IPS-18c (cell line): ENCODE results near the gene ELMO1.

ENCODE experiments used
- H3K4me3 ChIP-seq: 2 replicates; pipeline ENCODE4 v1.7.0; 2013; ENCODE audit warnings: low read depth, mild to moderate bottlenecking, low read length, moderate library complexity; ENCODE audit not compliant: insufficient read depth
- H3K9me3 ChIP-seq: one replicate; pipeline ENCODE4 v1.6.1; 2013; ENCODE audit warnings: mild to moderate bottlenecking, low read length, moderate library complexity; ENCODE audit not compliant: control insufficient read depth, insufficient read depth

Gene ELMO1

DNA sequence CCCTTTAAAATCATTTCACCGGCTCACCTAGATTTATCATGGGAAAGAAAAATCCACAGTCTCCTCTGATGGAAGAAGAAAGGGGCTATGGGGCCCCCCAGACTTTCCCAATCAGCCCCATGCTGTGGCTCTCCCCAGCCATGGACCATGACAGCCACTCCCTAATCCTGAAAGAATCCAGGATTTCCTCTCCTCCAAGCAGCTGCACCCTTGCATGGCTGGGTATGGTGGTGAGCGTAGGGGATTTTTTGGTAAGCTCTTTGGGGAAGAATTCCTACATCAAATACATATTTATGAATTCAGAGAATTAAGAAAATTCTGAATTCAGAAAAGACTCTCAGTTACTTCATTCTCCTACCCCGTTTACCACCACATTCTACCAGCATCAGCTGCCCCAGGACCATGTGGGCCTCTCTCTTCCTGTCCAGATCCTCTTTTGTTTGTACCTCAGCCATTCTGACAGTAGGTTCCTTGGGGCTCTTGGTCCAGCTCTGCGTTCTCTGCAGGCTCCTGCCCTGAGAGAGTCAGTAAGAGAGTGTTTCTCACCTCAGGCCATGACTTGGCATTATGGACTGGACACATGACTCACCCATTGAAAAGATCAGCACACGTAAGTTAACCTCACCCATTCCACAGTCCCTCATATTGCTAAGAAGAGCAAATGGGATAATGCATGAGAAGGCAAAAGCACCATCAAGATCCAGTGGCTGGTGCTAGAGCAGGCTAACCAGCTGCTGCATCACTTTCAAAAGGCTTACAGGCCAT lies 337.8 kb downstream of the ELMO1 start:
- Histone ChIP-seq H3K4me3 (no peak overlapping the region), H3K9me3 (no peaks in the 10 kb centered on the region)

DNA sequence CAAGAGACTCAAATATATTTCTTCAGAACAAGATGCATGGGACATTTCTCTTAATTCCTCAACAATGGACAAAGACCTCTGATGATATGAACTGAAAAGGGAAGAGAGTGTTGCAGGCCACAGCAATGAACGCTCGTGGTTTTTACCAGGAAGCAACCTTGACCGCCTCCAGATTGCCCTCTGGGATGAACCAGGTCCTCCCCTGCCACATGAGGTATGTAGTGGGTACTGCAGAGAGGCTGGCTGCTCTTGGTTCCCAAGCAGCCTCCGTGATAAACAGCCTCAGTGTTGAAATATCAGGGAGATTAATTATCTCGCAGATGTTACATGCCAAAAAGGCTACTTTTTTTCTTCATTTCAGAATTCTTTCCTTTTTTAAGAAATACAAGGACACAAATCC lies 338.8 kb downstream of the ELMO1 start:
- no peaks in the 10 kb centered on the region for H3K9me3 ChIP-seq
- no peak overlapping the region for H3K4me3 ChIP-seq

DNA sequence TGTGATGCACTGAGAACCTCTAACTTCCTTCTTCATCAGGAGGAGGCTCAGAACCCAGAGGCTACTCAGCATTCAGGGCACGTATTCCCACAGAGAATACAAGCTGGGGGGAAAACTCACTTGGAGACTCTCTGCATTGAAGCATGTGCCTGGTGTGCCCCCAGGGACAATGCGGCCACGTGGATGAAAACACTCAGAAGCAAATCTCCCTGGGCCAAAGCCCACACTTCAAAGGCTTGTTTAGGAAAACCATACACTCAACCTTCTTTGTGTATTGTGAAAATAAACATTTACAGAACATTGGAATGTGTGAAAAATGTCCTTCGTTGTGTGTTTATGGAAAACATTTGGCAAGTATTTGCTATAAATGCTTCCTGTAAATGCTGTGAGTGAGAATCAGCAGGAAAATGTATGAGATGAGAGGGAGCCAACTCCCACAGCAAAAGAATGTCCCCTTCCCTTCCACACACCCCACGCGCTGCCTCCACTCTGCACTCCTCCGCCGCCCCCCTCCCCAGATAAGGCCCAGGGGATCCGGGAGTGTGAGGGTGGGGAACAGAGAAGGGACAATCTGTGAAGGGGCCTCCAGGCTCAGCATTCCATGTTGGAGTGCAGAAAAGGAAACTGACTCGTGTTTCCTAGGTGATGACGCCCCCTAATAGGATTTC lies 339.5 kb downstream of the ELMO1 start:
- no peak overlapping the region for H3K4me3 ChIP-seq
- no peaks in the 10 kb centered on the region for H3K9me3 ChIP-seq

DNA sequence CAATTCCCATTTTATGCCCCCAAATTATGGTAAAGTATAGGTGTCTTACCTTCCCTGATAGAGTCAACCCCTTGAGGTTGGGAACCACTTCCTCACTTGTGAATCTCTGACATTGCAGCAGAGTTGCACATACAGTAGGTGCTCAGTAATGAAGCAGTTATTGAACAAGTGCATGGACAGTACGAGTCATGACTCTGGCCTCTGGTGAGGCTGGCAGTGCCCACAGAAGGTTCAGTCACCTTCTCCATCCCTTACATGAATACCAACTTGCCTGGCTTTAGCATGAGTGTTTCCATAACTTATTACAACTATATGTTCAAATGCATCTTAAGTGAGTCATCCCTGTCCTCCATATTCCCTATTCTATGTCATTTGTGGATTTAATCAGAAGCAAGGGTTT lies 340.0 kb downstream of the ELMO1 start:
- Histone ChIP-seq H3K4me3 (no peak overlapping the region), H3K9me3 (no peaks in the 10 kb centered on the region)

DNA sequence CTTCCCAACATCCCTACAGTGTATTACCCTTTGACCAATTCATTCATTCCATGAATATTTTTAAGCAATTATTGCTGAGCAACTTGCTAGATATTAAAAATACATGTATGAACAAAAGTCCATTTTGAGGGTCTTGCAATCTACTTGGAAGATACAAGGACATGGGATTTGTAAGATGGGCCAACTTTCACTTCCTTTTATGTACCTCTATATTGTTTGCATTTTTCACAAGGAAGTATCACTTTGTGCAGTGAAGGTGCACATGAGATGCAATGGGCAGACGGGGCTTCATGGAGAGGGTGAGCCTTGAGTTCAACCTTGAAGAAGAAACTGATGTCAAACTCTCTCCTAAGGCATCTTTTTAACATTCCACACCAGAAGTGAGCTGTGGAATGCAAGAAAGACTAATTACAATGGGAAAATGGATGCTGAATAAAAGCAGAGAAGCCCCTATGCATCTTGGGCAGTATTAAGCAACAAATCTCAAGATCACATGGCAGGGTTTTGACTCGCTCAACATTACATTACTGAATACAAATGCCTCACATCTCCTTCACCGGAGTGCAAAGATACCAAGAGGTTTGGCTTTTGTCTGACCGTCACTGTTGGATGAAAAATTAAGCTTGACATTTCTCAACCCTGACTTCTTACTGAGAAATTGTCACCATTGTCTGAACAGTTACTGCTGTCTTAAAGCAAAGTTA lies 341.5 kb downstream of the ELMO1 start:
- no peak overlapping the region for H3K4me3 ChIP-seq
- no peaks in the 10 kb centered on the region for H3K9me3 ChIP-seq

DNA sequence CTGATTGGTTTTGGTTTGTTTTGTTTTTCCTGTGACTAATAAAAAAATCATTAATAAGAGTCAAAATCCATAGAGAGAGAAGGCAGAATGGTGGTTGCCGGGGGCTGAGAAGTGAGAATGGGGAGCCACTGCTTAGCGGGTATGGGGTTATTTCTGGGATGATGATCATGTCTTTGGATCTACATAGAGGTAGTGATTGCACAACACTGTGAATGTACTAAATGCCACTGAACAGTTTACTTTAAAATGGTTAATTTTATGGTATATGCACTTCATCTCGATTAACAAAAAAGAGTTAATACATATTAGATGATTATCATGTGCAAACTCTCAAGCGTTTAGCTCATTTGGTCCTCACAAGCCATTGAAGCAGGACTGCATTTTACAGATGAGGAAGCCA lies 342.9 kb downstream of the ELMO1 start:
- Histone ChIP-seq H3K4me3 (no peak overlapping the region), H3K9me3 (no peaks in the 10 kb centered on the region)

DNA sequence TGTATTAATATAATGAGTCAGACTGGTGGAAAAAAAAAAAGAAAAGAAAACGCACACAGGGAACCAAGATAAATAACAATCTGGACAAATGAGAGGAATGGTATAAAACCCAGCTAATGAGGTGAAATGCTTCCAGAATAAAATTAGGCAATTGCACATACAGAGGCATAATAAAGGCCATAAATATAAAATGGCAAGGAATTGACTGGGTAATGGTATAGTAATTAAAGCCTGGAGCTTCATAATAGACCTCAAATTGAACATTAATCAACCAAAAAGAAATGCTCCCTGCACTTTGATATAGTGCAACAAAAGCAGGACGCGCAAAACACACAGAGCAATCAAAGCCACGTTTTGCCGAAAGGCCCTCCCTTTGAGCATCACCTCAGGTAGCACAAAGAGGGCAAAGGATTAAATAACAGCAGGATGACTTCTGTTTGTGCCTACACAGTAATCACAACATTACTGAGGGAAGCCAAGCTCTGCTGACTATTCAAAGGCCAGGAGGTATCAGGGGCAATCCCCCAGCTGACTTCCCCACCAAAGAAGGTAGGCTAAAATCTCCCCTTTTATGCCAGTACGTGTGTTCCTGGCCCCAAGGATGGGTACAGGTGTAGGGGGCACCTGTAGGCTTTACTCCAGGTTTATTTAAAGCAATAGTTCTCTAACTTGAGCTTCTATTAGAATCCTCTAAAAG lies 343.7 kb downstream of the ELMO1 start:
- Histone ChIP-seq H3K9me3 (no peaks in the 10 kb centered on the region), H3K4me3 (no peak overlapping the region)

DNA sequence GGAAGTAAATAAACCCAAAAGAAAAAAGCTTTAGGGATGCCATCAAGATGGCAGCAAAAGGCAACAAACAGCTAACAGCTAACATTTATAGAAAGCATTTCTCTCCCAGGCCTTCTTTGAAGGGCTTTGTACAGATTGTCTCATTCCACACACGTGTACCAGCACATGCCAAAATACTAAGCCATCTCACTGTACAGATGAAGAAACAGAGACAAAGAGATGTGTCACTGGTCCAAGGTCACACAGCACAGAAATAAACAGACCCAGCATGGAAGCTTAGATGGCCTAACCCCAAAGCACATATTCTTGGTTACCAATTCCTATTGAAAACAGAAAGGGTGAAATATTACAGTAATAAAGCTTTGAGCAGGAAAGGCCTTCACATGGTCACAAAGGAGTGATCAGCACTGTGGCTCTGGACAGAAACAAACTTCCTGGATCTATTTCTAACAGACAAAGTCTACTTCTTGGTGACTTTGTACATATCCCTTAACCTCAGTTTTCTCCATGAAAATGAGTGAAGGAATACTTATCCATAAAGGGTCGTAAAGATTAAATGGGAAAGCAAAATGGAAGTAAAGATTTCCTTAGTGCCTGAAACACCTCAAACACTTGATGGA lies 346.0 kb downstream of the ELMO1 start:
- Histone ChIP-seq H3K9me3 (no peaks in the 10 kb centered on the region), H3K4me3 (no peak overlapping the region)

DNA sequence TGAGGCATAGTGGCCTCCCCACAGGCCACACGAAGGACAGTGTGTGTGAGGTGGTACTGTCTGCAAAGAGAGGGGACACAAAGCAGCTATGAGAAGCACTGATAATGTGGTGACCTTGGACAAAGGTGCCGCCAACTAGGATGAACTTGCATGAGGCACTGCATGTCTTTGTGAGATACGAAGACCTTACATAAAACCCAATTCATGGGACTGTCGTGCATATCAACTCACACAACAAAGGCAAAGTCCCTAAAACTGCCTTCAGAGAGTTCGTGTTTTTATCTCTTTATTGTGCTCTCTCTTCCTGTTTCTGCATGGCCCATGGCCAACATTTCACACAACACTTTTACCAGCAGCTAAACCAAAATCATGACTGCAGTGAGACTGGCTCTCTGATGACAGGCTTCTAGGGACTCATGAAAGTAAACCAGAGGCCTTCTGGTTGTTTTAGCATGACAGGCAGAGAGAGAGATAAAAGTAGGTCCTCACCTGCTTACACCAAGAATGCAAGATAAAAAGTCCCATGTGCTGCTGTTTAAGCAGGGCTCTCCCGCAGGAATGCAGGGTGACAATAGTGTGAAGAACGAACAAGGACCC lies 347.8 kb downstream of the ELMO1 start:
- Histone ChIP-seq H3K9me3 (no peaks in the 10 kb centered on the region), H3K4me3 (no peak overlapping the region)

DNA sequence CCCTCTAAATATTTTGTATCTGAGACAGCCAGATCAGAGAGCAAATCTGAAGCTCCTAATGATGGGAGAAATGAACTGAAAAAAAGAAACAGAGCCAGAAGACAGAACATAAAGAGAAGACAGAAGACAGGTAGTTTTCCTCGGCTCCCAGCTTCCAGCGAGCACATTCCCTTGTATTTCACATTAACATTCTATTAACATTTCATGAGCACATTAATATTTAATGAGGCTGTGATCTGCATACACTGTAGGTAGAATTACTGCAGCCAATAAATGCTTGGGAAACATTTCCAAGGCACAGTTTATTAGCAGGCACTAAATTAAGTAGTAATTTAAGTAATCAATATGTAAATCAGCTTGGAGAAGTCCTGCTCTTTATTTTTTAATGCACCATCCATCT lies 349.9 kb downstream of the ELMO1 start:
- Histone ChIP-seq H3K9me3 (no peaks in the 10 kb centered on the region), H3K4me3 (no peak overlapping the region)

DNA sequence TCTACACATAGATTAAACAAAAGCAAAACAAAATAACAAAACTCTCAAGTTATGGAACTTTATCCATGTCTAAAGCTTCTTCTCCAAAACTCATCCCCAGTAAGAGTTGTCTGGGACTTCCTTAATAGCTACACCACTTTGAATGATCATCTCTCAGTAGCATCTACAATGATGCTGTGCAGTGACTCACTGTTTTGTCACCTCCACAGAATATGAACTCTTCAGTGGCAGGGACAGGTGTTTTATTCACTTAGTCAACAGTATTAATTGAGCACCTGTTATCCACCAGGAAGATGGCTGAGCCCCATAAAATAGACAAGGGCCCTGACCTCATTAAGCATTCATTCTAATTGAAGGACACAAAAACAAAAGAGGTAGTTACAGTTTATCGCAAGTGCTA lies 350.7 kb downstream of the ELMO1 start:
- H3K9me3 ChIP-seq, result no peaks in the 10 kb centered on the region
- no peak overlapping the region for H3K4me3 ChIP-seq

DNA sequence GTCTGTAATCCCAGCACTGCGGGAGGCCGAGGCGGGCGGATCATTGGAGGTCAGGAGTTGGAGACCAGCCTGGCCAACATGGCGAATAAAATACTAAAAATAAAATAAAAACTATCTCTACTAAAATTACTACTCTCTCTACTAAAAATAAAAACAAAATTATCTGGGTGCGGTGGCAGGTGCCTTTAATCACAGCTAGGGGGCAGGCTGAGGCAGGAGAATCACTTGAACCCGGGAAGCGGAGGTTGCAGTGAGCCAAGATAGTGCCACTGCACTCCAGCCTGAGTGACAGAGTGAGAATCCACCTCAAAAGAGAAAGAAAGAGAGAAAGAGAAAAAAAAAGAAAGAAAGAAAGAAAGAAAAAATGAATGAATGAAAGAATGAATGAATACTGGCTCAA lies 351.4 kb downstream of the ELMO1 start:
- Histone ChIP-seq H3K9me3 (no peaks in the 10 kb centered on the region), H3K4me3 (no peak overlapping the region)

DNA sequence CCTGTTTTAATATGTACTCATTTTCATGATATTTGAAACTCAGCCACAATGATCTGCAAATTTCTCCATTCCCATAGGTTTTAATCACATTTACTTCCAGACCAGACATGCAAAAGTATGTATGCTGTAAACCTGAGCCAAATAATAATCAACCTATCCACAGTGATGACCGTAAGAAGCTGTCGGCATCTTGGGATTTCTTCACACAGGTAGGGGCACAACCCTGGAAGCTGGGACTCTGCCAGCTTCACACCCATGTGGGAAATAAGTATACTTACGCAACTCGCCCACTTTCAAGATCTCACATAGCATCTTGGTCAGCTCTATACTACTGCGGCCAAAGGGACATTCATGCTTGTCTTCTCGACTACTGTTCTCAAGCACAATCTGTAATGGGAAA lies 352.3 kb downstream of the ELMO1 start:
- Histone ChIP-seq H3K9me3 (no peaks in the 10 kb centered on the region), H3K4me3 (no peak overlapping the region)

DNA sequence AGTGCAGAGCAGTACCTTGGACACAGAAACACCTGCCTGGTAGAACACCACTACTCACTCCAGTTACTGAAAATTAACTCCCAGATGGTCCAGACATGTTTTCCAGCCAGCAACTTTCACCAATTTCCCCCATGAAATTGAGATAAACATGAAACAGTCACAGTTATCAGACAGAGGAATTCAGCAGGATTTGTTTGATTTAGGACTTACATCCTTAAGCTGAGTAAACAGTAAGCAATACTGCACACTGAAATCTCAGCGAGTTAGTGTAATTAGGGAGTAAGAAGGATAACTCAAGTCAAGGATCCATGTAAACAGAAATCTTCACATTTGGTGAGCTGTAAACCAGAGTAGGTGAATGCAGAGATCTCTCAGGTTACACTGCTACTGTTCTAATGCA lies 353.5 kb downstream of the ELMO1 start:
- Histone ChIP-seq H3K9me3 (no peaks in the 10 kb centered on the region), H3K4me3 (no peak overlapping the region)

DNA sequence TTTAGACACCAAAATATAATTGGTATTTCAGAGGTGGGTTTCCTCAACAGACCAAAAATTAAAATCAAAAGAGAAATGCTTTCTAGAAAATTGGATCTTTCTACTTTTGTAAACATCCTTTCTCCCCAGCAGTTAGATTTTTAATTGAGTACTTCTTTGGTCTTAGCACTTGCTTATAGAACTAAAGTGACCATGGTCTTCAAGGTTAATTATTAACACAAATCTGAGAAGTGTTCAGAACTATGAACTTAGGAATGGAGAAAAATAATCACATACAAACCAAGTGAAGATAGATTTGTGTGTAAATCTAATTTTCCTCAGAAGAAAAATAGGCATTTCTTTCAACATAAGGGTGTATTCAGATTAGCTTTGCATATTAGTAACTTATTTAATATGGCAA lies 355.4 kb downstream of the ELMO1 start:
- H3K4me3 ChIP-seq, result no peak overlapping the region
- no peaks in the 10 kb centered on the region for H3K9me3 ChIP-seq

DNA sequence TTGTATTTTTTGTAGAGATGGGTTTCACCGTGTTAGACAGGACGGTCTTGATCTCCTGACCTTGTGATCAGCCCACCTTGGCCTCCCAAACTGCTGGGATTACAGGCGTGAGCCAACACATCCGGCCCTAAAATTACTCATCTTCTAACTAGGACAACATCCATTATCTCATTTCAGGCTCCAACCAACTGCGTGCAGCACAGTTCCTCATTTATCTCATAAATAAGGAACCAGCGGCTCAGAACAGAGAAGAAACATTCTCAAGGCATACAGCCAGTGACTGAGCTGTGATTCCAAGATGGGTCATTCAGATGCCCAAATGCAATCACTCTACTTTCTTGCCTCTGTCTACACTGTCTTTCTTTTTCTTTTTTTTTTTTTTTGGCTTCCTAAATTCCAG lies 356.1 kb downstream of the ELMO1 start:
- Histone ChIP-seq H3K4me3 (no peak overlapping the region), H3K9me3 (no peaks in the 10 kb centered on the region)

DNA sequence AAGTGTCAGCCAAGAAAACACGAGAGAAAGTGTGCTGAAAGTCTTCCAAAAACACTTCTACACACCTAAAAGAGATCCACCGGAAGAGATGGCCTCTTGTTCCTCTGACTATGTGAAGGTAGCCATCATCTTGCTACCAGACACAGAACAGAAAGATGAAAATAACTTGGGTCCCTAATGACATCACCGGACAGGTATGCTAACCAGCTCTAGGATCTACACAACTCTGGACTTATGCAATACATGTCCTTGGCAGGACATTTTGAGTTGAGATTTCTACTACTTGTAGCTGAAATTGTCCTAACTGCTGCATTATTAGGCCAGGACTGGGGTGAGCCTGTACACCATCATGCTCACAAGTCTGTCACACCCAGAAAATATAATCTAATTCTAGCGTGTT lies 358.7 kb downstream of the ELMO1 start:
- no peaks in the 10 kb centered on the region for H3K9me3 ChIP-seq
- H3K4me3 ChIP-seq, result no peak overlapping the region
